Measurements from ENCODE around the gene EIF3K. TPM values are rescaled to one million over a fixed set of nuclear protein-coding genes. Genes with fewer than 3 reads are reported as not detected.

Gene EIF3K
- polyA plus RNA-seq, 1 donor (not counting 4 experiments of a cell fraction or from before 2014, with no cell fraction given) = 240 TPM

GRCh38 chr19:38588041-38588440, 30.9 kb upstream of the EIF3K start:
- TF ChIP-seq EZH2 (IDR thresholded peaks at IDR 0.05; ENCODE audit: low read length) = no peak
- TF ChIP-seq, protein P1, sequence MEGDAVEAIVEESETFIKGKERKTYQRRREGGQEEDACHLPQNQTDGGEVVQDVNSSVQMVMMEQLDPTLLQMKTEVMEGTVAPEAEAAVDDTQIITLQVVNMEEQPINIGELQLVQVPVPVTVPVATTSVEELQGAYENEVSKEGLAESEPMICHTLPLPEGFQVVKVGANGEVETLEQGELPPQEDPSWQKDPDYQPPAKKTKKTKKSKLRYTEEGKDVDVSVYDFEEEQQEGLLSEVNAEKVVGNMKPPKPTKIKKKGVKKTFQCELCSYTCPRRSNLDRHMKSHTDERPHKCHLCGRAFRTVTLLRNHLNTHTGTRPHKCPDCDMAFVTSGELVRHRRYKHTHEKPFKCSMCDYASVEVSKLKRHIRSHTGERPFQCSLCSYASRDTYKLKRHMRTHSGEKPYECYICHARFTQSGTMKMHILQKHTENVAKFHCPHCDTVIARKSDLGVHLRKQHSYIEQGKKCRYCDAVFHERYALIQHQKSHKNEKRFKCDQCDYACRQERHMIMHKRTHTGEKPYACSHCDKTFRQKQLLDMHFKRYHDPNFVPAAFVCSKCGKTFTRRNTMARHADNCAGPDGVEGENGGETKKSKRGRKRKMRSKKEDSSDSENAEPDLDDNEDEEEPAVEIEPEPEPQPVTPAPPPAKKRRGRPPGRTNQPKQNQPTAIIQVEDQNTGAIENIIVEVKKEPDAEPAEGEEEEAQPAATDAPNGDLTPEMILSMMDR (optimal IDR thresholded peaks at IDR 0.05 in 1 of 3, IDR thresholded peaks at IDR 0.05 in 1 of 3, conservative IDR thresholded peaks at IDR 0.05 in 1 of 3; ENCODE audit: extremely low read depth in 1 of 3, insufficient read depth in 2 of 3, low read length in 3 of 3) = no peak
- Histone ChIP-seq H3K4me3 (ENCODE audit: control insufficient read depth in 2 of 3, extremely low read depth in 1 of 3, insufficient read depth in 2 of 3, low read depth in 1 of 3, low read length in 3 of 3) (no peak overlapping the region), H4K20me1 (ENCODE audit: control insufficient read depth, extremely low read depth, insufficient read depth, low read length) (no peaks in the 10 kb centered on the region), H3K9me1 (ENCODE audit: control insufficient read depth, extremely low read depth, insufficient read depth, low read length) (no peaks in the 10 kb centered on the region), H3K27ac (ENCODE audit: control insufficient read depth, insufficient read depth, low read length) (no peak overlapping the region), H3K36me3 (ENCODE audit: control insufficient read depth in 2 of 2, extremely low read depth in 1 of 2, insufficient read depth in 2 of 2, low read length in 2 of 2) (no peaks in the 10 kb centered on the region), H3K4me2 (ENCODE audit: control insufficient read depth, extremely low read depth, insufficient read depth, low read depth, low read length) (no peak overlapping the region), H3K9ac (ENCODE audit: control insufficient read depth, extremely low read depth, insufficient read depth, low read length) (no peak overlapping the region), H3K27me3 (ENCODE audit: control insufficient read depth, extremely low read depth, insufficient read depth, low read length) (no peaks in the 10 kb centered on the region), H3K4me1 (ENCODE audit: control insufficient read depth, extremely low read depth, insufficient read depth, low read length) (no peaks in the 10 kb centered on the region), H3K79me2 (ENCODE audit: control insufficient read depth, insufficient read depth, low read length) (no peaks in the 10 kb centered on the region), H3K9me3 (ENCODE audit: control insufficient read depth, low read depth, low read length) (no peaks in the 10 kb centered on the region), H2AFZ (ENCODE audit: control insufficient read depth, low read length) (no peak overlapping the region)
- no peak for DNase-seq (ENCODE audit: low read depth, low spot score)
- FAIRE-seq = no peak
- dilution Hi-C loops (cut with MboI; ENCODE audit: extremely low pct_ligation_motif_present, low sequenced_read_pairs) = no loop called here

DNA sequence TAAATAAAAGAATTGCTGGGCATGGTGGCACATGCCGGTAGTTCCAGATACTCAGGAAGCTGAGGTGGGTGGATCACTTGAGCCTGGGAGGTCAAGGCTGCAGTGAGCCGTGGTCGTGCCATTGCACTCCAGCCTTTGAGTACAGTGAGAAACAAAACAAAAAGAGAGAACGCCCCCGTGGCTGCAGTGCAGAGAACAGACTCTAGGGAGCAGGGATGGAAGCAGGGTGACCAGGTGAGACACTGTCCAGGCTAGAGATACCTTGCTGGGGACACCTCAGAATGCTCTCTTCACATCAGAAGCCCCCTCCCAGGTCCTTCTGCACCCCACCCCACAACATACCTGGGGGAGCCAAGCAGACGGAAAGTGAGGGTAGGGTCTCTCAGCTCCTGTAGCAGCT, 26.0 kb upstream of the EIF3K start:
- H3K4me3 ChIP-seq (ENCODE audit: control insufficient read depth in 2 of 3, extremely low read depth in 1 of 3, insufficient read depth in 2 of 3, low read depth in 1 of 3, low read length in 3 of 3) = no peak overlapping the region
- no peak overlapping the region for H3K4me2 ChIP-seq (ENCODE audit: control insufficient read depth, extremely low read depth, insufficient read depth, low read depth, low read length)
- H3K27ac ChIP-seq (ENCODE audit: control insufficient read depth, insufficient read depth, low read length) = no peak overlapping the region
- H2AFZ ChIP-seq (ENCODE audit: control insufficient read depth, low read length) = no peak overlapping the region
- no peaks in the 10 kb centered on the region for H3K4me1 ChIP-seq (ENCODE audit: control insufficient read depth, extremely low read depth, insufficient read depth, low read length)
- peaks cover 5% of the 10 kb centered on the region for H3K27me3 ChIP-seq (ENCODE audit: control insufficient read depth, extremely low read depth, insufficient read depth, low read length)
- H3K9ac ChIP-seq (ENCODE audit: control insufficient read depth, extremely low read depth, insufficient read depth, low read length) = no peak overlapping the region
- H3K9me3 ChIP-seq (ENCODE audit: control insufficient read depth, low read depth, low read length) = no peaks in the 10 kb centered on the region
- FAIRE-seq (no peak), DNase-seq (ENCODE audit: low read depth, low spot score) (no peak)
- no peaks in the 10 kb centered on the region for H3K36me3 ChIP-seq (ENCODE audit: control insufficient read depth in 2 of 2, extremely low read depth in 1 of 2, insufficient read depth in 2 of 2, low read length in 2 of 2)
- TF ChIP-seq, protein P1 (optimal IDR thresholded peaks at IDR 0.05 in 1 of 3, IDR thresholded peaks at IDR 0.05 in 1 of 3, conservative IDR thresholded peaks at IDR 0.05 in 1 of 3; ENCODE audit: extremely low read depth in 1 of 3, insufficient read depth in 2 of 3, low read length in 3 of 3) = peak in 1 of 3 experiments; percentile 19
- TF ChIP-seq EZH2 (IDR thresholded peaks at IDR 0.05; ENCODE audit: low read length) = no peak
- dilution Hi-C loops (cut with MboI; ENCODE audit: extremely low pct_ligation_motif_present, low sequenced_read_pairs) = no loop called here
- no peaks in the 10 kb centered on the region for H3K9me1 ChIP-seq (ENCODE audit: control insufficient read depth, extremely low read depth, insufficient read depth, low read length)
- H4K20me1 ChIP-seq (ENCODE audit: control insufficient read depth, extremely low read depth, insufficient read depth, low read length) = no peaks in the 10 kb centered on the region
- no peaks in the 10 kb centered on the region for H3K79me2 ChIP-seq (ENCODE audit: control insufficient read depth, insufficient read depth, low read length)
